Uterus (tissue), 2 donors: ENCODE data around the gene CES3.
"Not testable (repeated sequence)": the region's sequence is repeated elsewhere in the genome, so short reads cannot be mapped to it uniquely, and the experiment has no call there.

Experiments
- POLR2A ChIP-seq, 2 donors: fragments of 450-650 bp; IDR thresholded peaks; one replicate each; pipeline ENCODE4 v1.6.1; 2016; ENCODE audit warnings: antibody characterized with exemption in 2 of 2, mild to moderate bottlenecking in 1 of 2, moderate library complexity in 1 of 2
- TF ChIP-seq, protein P1 (sequence below), 4 experiments: fragments of 200-600 bp in 2 of 4; fragments of 450-650 bp in 2 of 4; sonication (generic) in 2 of 4; IDR thresholded peaks; one replicate each; pipeline ENCODE4 v1.5.1; 2016 to 2019; ENCODE audit warnings: antibody characterized with exemption in 4 of 4, mild to moderate bottlenecking in 2 of 4, moderate library complexity in 1 of 4

DNA sequence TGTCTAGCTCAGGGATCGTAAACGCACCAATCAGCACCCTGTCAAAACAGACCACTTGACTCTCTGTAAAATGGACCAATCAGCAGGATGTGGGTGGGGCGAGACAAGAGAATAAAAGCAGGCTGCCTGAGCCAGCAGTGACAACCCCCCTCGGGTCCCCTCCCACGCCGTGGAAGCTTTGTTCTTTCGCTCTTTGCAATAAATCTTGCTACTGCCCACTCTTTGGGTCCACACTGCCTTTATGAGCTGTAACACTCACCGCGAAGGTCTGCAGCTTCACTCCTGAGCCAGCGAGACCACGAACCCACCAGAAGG is 13.8 kb downstream of the CES3 start:
- TF ChIP-seq, protein P1, sequence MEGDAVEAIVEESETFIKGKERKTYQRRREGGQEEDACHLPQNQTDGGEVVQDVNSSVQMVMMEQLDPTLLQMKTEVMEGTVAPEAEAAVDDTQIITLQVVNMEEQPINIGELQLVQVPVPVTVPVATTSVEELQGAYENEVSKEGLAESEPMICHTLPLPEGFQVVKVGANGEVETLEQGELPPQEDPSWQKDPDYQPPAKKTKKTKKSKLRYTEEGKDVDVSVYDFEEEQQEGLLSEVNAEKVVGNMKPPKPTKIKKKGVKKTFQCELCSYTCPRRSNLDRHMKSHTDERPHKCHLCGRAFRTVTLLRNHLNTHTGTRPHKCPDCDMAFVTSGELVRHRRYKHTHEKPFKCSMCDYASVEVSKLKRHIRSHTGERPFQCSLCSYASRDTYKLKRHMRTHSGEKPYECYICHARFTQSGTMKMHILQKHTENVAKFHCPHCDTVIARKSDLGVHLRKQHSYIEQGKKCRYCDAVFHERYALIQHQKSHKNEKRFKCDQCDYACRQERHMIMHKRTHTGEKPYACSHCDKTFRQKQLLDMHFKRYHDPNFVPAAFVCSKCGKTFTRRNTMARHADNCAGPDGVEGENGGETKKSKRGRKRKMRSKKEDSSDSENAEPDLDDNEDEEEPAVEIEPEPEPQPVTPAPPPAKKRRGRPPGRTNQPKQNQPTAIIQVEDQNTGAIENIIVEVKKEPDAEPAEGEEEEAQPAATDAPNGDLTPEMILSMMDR (IDR thresholded peaks at IDR 0.05), result not testable (repeated sequence)
- not testable (repeated sequence) for TF ChIP-seq POLR2A (IDR thresholded peaks at IDR 0.05)
